ENCODE measurements around the gene MLH3.

Gene MLH3

GRCh38 chr14:74976264-74977113 is 74.8 kb downstream of the MLH3 start:
- H3K4me2 ChIP-seq (ENCODE audit: insufficient read depth, low read length): no peak overlapping the region
- H3K4me1 ChIP-seq (ENCODE audit: insufficient read depth, low read length): no peaks in the 10 kb centered on the region
- H3K4me3 ChIP-seq (ENCODE audit: low read depth in 1 of 2, low read length in 2 of 2): no peak overlapping the region
- no peak overlapping the region for H3K27ac ChIP-seq (ENCODE audit: low read length)
- H3K36me3 ChIP-seq (ENCODE audit: insufficient read depth, low read length): no peaks in the 10 kb centered on the region
- no peaks in the 10 kb centered on the region for H3K9me3 ChIP-seq (ENCODE audit: insufficient read depth, low read length, severe bottlenecking)
- no peaks in the 10 kb centered on the region for H4K20me1 ChIP-seq (ENCODE audit: insufficient read depth, low read length)
- ATAC-seq (ENCODE audit: insufficient read depth, low read depth): no peak
- TF ChIP-seq CTCF (IDR thresholded peaks at IDR 0.05; ENCODE audit: borderline replicate concordance, extremely low read depth, low read length, poor library complexity, severe bottlenecking) (no peak), EZH2 (IDR thresholded peaks at IDR 0.05; ENCODE audit: borderline replicate concordance, low read depth, low read length, severe bottlenecking) (no peak)
- H3K9ac ChIP-seq (ENCODE audit: low read depth, low read length): no peak overlapping the region
- H3K27me3 ChIP-seq (ENCODE audit: insufficient read depth, low read length, poor library complexity): no peaks in the 10 kb centered on the region
- no peak for DNase-seq
- H2AFZ ChIP-seq (ENCODE audit: low read depth, low read length): no peak overlapping the region
- H3K79me2 ChIP-seq (ENCODE audit: insufficient read depth, low read length): no peaks in the 10 kb centered on the region

GRCh38 chr14:74975059-74975810 is 76.0 kb downstream of the MLH3 start:
- Histone ChIP-seq H3K79me2 (ENCODE audit: insufficient read depth, low read length) (no peaks in the 10 kb centered on the region), H3K4me1 (ENCODE audit: insufficient read depth, low read length) (no peaks in the 10 kb centered on the region), H2AFZ (ENCODE audit: low read depth, low read length) (no peak overlapping the region), H3K27ac (ENCODE audit: low read length) (no peak overlapping the region), H3K36me3 (ENCODE audit: insufficient read depth, low read length) (no peaks in the 10 kb centered on the region), H3K9ac (ENCODE audit: low read depth, low read length) (no peak overlapping the region), H4K20me1 (ENCODE audit: insufficient read depth, low read length) (no peaks in the 10 kb centered on the region), H3K9me3 (ENCODE audit: insufficient read depth, low read length, severe bottlenecking) (no peaks in the 10 kb centered on the region), H3K27me3 (ENCODE audit: insufficient read depth, low read length, poor library complexity) (no peaks in the 10 kb centered on the region), H3K4me2 (ENCODE audit: insufficient read depth, low read length) (no peak overlapping the region), H3K4me3 (ENCODE audit: low read depth in 1 of 2, low read length in 2 of 2) (no peak overlapping the region)
- DNase-seq: no peak
- no peak for ATAC-seq (ENCODE audit: insufficient read depth, low read depth)
- TF ChIP-seq CTCF (IDR thresholded peaks at IDR 0.05; ENCODE audit: borderline replicate concordance, extremely low read depth, low read length, poor library complexity, severe bottlenecking) (no peak), EZH2 (IDR thresholded peaks at IDR 0.05; ENCODE audit: borderline replicate concordance, low read depth, low read length, severe bottlenecking) (no peak)

- no peak overlapping the region for H3K4me3 ChIP-seq (ENCODE audit: low read depth in 1 of 2, low read length in 2 of 2)
- no peak overlapping the region for H3K27ac ChIP-seq (ENCODE audit: low read length)
- H3K27me3 ChIP-seq (ENCODE audit: insufficient read depth, low read length, poor library complexity): no peaks in the 10 kb centered on the region
- H3K4me1 ChIP-seq (ENCODE audit: insufficient read depth, low read length): no peaks in the 10 kb centered on the region
- ATAC-seq (ENCODE audit: insufficient read depth, low read depth) (no peak), DNase-seq (no peak)
- no peak for TF ChIP-seq CTCF (IDR thresholded peaks at IDR 0.05; ENCODE audit: borderline replicate concordance, extremely low read depth, low read length, poor library complexity, severe bottlenecking)
- no peak for TF ChIP-seq EZH2 (IDR thresholded peaks at IDR 0.05; ENCODE audit: borderline replicate concordance, low read depth, low read length, severe bottlenecking)
- no peaks in the 10 kb centered on the region for H3K36me3 ChIP-seq (ENCODE audit: insufficient read depth, low read length)
- no peaks in the 10 kb centered on the region for H4K20me1 ChIP-seq (ENCODE audit: insufficient read depth, low read length)
- H3K9me3 ChIP-seq (ENCODE audit: insufficient read depth, low read length, severe bottlenecking): no peaks in the 10 kb centered on the region
- H2AFZ ChIP-seq (ENCODE audit: low read depth, low read length): no peak overlapping the region
- no peak overlapping the region for H3K4me2 ChIP-seq (ENCODE audit: insufficient read depth, low read length)
- no peak overlapping the region for H3K9ac ChIP-seq (ENCODE audit: low read depth, low read length)
- H3K79me2 ChIP-seq (ENCODE audit: insufficient read depth, low read length): no peaks in the 10 kb centered on the region
These were observed 76.8 kb downstream of the MLH3 start for GRCh38 chr14:74974364-74975058.
